HCT116 (cell line): Measurements from ENCODE around the gene AIRE. TPM values are rescaled to one million over a fixed set of nuclear protein-coding genes. Genes with fewer than 3 reads are reported as not detected.

Source experiments
- ATAC-seq: fragments of 200-7000 bp; cut with Tn5 transposase; 2 replicates; pipeline ENCODE4 v1.9.1; 2020; ENCODE audit warnings: mild to moderate bottlenecking, moderate library complexity
- BruUV-seq: library from RNA; stranded (reverse); fragments of 400-500 nt; replicated peaks from 2 replicates; lab custom pipeline; 2021; lab: Mats Ljungman, UMichigan
- CTCF ChIA-PET: fragments of 300-600 bp; sonication (Branson Sonifier 250); formaldehyde crosslinking; loops from one replicate; lab custom pipeline; 2021; ENCODE audit warnings: antibody characterized with exemption; lab: Charles Lee
- POLR2A ChIA-PET: fragments of 300-600, 350-600 bp; sonication (Branson Sonifier 250); formaldehyde crosslinking; loops from one replicate; lab custom pipeline; 2021; ENCODE audit warnings: antibody characterized with exemption; lab: Charles Lee
- RAD21 ChIA-PET, 2 experiments: fragments of 300-600 bp; sonication (Branson Sonifier 250); formaldehyde crosslinking; loops; one replicate each; lab custom pipeline; 2023; ENCODE audit warnings: low total read pairs in 2 of 2; ENCODE audit not compliant: uncharacterized antibody in 2 of 2, unreplicated experiment in 2 of 2, low non-redundant PET in 1 of 2; lab: Charles Lee
- DNase-seq: peaks from one replicate; pipeline ENCODE4 v3.0.0-alpha.2; 2010; ENCODE audit warnings: low read depth, low spot score
- H2AFZ ChIP-seq: fragments of 200-600 bp; shearing (Covaris generic), sonication (generic); 2 replicates; pipeline ENCODE4 v1.6.1; 2017; ENCODE audit warnings: low read depth, mixed run types, mixed read lengths, antibody characterized with exemption, low read length; ENCODE audit not compliant: poor library complexity, severe bottlenecking
- H3K27ac ChIP-seq: 2 replicates; pipeline ENCODE4 v1.5.1; 2012; ENCODE audit warnings: low read depth, low read length
- H3K27me3 ChIP-seq: fragments of 200-600 bp; sonication (generic); 2 replicates; pipeline ENCODE4 v1.6.1; 2016; ENCODE audit warnings: mixed run types, low read length, mixed read lengths; ENCODE audit not compliant: insufficient read depth
- H3K36me3 ChIP-seq, 2 experiments: fragments of 200-500 bp in 1 of 2; fragments of 200-600 bp in 1 of 2; sonication (Bioruptor generic) in 1 of 2; sonication (generic) in 1 of 2; 2 replicates each; pipeline versions ENCODE4 v1.5.1 to v1.6.1; 2014 to 2016; ENCODE audit warnings: low read length in 2 of 2, inconsistent platforms in 1 of 2, mixed read lengths in 1 of 2, mixed run types in 1 of 2; ENCODE audit not compliant: insufficient read depth in 2 of 2, control insufficient read depth in 1 of 2
- H3K4me1 ChIP-seq, 2 experiments: fragments of 200-600 bp in 1 of 2; sonication (generic) in 1 of 2; 2 replicates each; pipeline versions ENCODE4 v1.5.1 to v1.6.1; 2012 to 2017; ENCODE audit warnings: low read length in 2 of 2, inconsistent platforms in 1 of 2, mild to moderate bottlenecking in 1 of 2, mixed read lengths in 1 of 2, mixed run types in 1 of 2, moderate library complexity in 1 of 2; ENCODE audit not compliant: insufficient read depth in 2 of 2, control insufficient read depth in 1 of 2
- H3K4me2 ChIP-seq: fragments of 200-600 bp; sonication (generic); 2 replicates; pipeline ENCODE4 v1.6.1; 2017; ENCODE audit warnings: mixed run types, low read length, mixed read lengths
- H3K4me3 ChIP-seq, 2 experiments: fragments of 200-600 bp in 1 of 2; sonication (generic) in 1 of 2; replicated peaks in 1 of 2; 2 replicates each; pipeline ENCODE4 v1.5.1; 2011 to 2016; ENCODE audit warnings: low read length in 2 of 2, control low read depth in 1 of 2, low read depth in 1 of 2, mild to moderate bottlenecking in 1 of 2, mixed read lengths in 1 of 2, mixed run types in 1 of 2
- H3K79me2 ChIP-seq: fragments of 200-600 bp; sonication (generic); 2 replicates; pipeline ENCODE4 v1.6.1; 2017; ENCODE audit warnings: mild to moderate bottlenecking, mixed run types, low read length, moderate library complexity, mixed read lengths; ENCODE audit not compliant: insufficient read depth
- H3K9ac ChIP-seq: fragments of 200-600 bp; sonication (generic); 2 replicates; pipeline ENCODE4 v1.6.1; 2016; ENCODE audit warnings: low read length, mixed read lengths
- H3K9me2 ChIP-seq: fragments of 200-600 bp; sonication (generic), shearing (Covaris generic); 2 replicates; pipeline ENCODE4 v1.6.1; 2017; ENCODE audit warnings: mixed run types, mild to moderate bottlenecking, moderate library complexity; ENCODE audit not compliant: insufficient read depth
- H3K9me3 ChIP-seq, 2 experiments: fragments of 200-500 bp in 1 of 2; fragments of 200-600 bp in 1 of 2; sonication (Bioruptor generic) in 1 of 2; sonication (generic) in 1 of 2; 2 replicates each; pipeline ENCODE4 v1.6.1; 2014 to 2017; ENCODE audit warnings: low read length in 2 of 2, mixed read lengths in 2 of 2, inconsistent platforms in 1 of 2, low read depth in 1 of 2, mild to moderate bottlenecking in 1 of 2, mixed run types in 1 of 2, moderate library complexity in 1 of 2; ENCODE audit not compliant: control insufficient read depth in 1 of 2, insufficient read depth in 1 of 2
- H4K20me1 ChIP-seq: fragments of 200-600 bp; sonication (generic), shearing (Covaris generic); 2 replicates; pipeline ENCODE4 v1.6.1; 2017; ENCODE audit warnings: mixed run types, mild to moderate bottlenecking, moderate library complexity; ENCODE audit not compliant: insufficient read depth
- SIN3A ChIP-seq: IDR thresholded peaks from 2 replicates; pipeline ENCODE4 v1.6.1; 2012; ENCODE audit warnings: low read depth
- intact Hi-C: fragments of 100-400 bp; cut with micrococcal nuclease; formaldehyde crosslinking; loops from 2 replicates; pipeline ENCODE4 v1.10.0; 2022
- total RNA-seq: library from RNA; stranded (reverse); gene quantifications from one replicate; pipeline ENCODE4 v1.2.1, GENCODE V29; 2021; ENCODE audit not compliant: unreplicated experiment
- TF ChIP-seq, protein P1 (sequence below): IDR thresholded peaks from 2 replicates; pipeline ENCODE4 v1.6.1; 2012
- TF ChIP-seq, protein P2 (sequence below): IDR thresholded peaks from 2 replicates; pipeline ENCODE4 v1.6.1; 2012
- TF ChIP-seq, protein P3 (sequence below): IDR thresholded peaks from 2 replicates; pipeline ENCODE4 v1.6.1; 2011; ENCODE audit warnings: mild to moderate bottlenecking, low read length, moderate library complexity; ENCODE audit not compliant: insufficient replicate concordance; ENCODE audit errors: extremely low read depth

Gene AIRE
- total RNA-seq, 1 experiment from 2014 or later, result not detected

DNA sequence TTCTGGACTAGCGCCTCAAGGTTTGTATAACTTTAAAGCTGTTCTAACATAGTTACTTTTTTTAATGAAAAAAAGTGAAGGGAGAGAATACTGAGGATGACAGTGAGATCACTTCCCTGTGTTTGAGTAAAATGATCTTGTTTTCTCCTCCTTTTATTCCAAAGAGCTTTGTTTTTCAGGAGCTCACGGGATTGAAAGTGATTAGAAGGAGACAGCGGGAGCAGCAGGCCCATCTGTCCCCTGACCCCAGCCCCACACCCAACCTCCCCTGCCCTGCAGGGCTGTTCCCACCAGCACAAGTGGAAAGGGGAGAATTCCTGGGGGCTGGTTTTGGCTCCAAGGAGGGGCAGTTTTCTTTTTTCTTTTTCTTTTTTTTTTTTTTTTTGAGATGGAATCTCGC is 21.9 kb upstream of the AIRE start:
- no peak overlapping the region for H2AFZ ChIP-seq

DNA sequence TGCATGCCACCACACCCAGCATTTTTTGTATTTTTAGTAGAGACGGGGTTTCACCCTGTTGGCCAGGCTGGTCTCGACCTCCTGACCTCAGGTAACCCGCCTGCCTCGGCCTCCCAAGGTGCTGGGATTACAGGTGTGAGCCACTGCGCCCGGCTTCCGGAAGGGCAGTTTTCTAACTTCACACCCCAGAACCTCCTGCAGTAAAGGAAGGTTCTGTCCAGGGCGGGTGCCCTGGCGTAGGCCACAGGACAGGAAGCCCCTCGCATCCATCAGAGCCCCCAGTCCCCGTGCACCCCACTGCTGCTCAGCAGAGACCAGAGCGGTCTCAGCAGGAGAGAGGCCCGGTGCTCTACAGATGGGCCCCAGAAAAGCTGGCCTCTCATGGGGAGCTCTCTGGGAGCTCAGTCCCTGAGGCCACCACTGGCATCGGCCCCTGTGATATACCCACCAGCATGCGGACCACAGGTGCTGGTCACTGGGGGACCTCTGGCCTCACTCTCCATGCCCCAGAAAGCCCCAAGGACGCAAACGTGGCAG is 19.9 kb upstream of the AIRE start:
- no peak for ATAC-seq
- H3K27me3 ChIP-seq, result no peaks in the 10 kb centered on the region
- no peak overlapping the region for H3K27ac ChIP-seq
- no peak overlapping the region for H3K9ac ChIP-seq
- H3K9me2 ChIP-seq, result no peaks in the 10 kb centered on the region
- no peak overlapping the region for H2AFZ ChIP-seq
- H3K4me2 ChIP-seq, result no peak overlapping the region
- DNase-seq, result no peak
- no peaks in the 10 kb centered on the region for H4K20me1 ChIP-seq
- RAD21 ChIA-PET, result no interaction called here
- no peak overlapping the region for H3K4me3 ChIP-seq
- CTCF ChIA-PET, result no interaction called here
- POLR2A ChIA-PET, result no interaction called here
- TF ChIP-seq, protein P1, sequence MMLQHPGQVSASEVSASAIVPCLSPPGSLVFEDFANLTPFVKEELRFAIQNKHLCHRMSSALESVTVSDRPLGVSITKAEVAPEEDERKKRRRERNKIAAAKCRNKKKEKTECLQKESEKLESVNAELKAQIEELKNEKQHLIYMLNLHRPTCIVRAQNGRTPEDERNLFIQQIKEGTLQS, result no peak
- no peaks in the 10 kb centered on the region for H3K79me2 ChIP-seq
- H3K36me3 ChIP-seq, result no peaks in the 10 kb centered on the region
- intact Hi-C loops, result no loop called here
- no peaks in the 10 kb centered on the region for H3K9me3 ChIP-seq
- H3K4me1 ChIP-seq, result no peaks in the 10 kb centered on the region
- BruUV-seq, result no TSS peak

More for the DNA sequence above, 21.9 kb upstream of the AIRE start:
- no peak overlapping the region for H3K4me2 ChIP-seq
- no peak overlapping the region for H3K27ac ChIP-seq
- ChIA-PET RAD21 (no interaction called here), POLR2A (no interaction called here), CTCF (interaction anchor here (0.7 kb wide), 1 partner anchor 34 kb away, joined by 4 read pairs; no protein-coding TSS in a partner anchor)
- H3K4me3 ChIP-seq, result no peak overlapping the region
- no peaks in the 10 kb centered on the region for H3K36me3 ChIP-seq
- TF ChIP-seq, protein P2, sequence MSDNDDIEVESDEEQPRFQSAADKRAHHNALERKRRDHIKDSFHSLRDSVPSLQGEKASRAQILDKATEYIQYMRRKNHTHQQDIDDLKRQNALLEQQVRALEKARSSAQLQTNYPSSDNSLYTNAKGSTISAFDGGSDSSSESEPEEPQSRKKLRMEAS, result no peak
- TF ChIP-seq, protein P3, sequence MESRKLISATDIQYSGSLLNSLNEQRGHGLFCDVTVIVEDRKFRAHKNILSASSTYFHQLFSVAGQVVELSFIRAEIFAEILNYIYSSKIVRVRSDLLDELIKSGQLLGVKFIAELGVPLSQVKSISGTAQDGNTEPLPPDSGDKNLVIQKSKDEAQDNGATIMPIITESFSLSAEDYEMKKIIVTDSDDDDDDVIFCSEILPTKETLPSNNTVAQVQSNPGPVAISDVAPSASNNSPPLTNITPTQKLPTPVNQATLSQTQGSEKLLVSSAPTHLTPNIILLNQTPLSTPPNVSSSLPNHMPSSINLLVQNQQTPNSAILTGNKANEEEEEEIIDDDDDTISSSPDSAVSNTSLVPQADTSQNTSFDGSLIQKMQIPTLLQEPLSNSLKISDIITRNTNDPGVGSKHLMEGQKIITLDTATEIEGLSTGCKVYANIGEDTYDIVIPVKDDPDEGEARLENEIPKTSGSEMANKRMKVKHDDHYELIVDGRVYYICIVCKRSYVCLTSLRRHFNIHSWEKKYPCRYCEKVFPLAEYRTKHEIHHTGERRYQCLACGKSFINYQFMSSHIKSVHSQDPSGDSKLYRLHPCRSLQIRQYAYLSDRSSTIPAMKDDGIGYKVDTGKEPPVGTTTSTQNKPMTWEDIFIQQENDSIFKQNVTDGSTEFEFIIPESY, result no peak
- TF ChIP-seq SIN3A, result no peak
- no peak for DNase-seq
- H3K9me3 ChIP-seq, result no peaks in the 10 kb centered on the region
- H3K4me1 ChIP-seq, result no peaks in the 10 kb centered on the region
- H3K79me2 ChIP-seq, result no peaks in the 10 kb centered on the region
- no peak overlapping the region for H3K9ac ChIP-seq
- intact Hi-C loops, result no loop called here
- BruUV-seq, result no TSS peak
- no peaks in the 10 kb centered on the region for H3K27me3 ChIP-seq
- no peaks in the 10 kb centered on the region for H4K20me1 ChIP-seq
- ATAC-seq, result no peak
- no peaks in the 10 kb centered on the region for H3K9me2 ChIP-seq
